ENCODE data around the gene FIZ1.

FIZ1 gene

GRCh38 chr19:55542292-55542855 lies 56.9 kb downstream of the FIZ1 start:
- no peak for DNase-seq (ENCODE audit: low read depth in 2 of 2)

All from stimulated activated CD8-positive, alpha-beta memory T cell treated with anti-CD3 and anti-CD28 coated beads, Interleukin-2, amount 100 ng/mL, for 1 hour (primary cell).